Activated naive CD8-positive, alpha-beta T cell treated with anti-CD3 and anti-CD28 coated beads for 36 hours (primary cell): Measurements from ENCODE around the gene PLEKHG4. TPM values are rescaled to one million over a fixed set of nuclear protein-coding genes. Genes with fewer than 3 reads are reported as not detected.
A peak's percentile ranks its signal among the peaks of the same experiment; 100 is the strongest.

Experiments used
- DNase-seq: peaks from one replicate; pipeline ENCODE4 v3.0.0; 2021
- H3K27ac Mint-ChIP-seq: one replicate; pipeline ENCODE4 v1.8.0; 2022; ENCODE audit warnings: mild to moderate bottlenecking, moderate library complexity, mixed read lengths
- H3K27me3 Mint-ChIP-seq: one replicate; pipeline ENCODE4 v1.8.0; 2022; ENCODE audit warnings: mild to moderate bottlenecking, mixed read lengths
- H3K36me3 Mint-ChIP-seq: one replicate; pipeline ENCODE4 v1.8.0; 2021; ENCODE audit warnings: mild to moderate bottlenecking, mixed read lengths
- H3K4me1 Mint-ChIP-seq: one replicate; pipeline ENCODE4 v1.8.0; 2021; ENCODE audit warnings: mixed read lengths
- H3K4me3 Mint-ChIP-seq: one replicate; pipeline ENCODE4 v1.8.0; 2022; ENCODE audit warnings: mild to moderate bottlenecking, moderate library complexity, mixed read lengths
- H3K9me3 Mint-ChIP-seq: one replicate; pipeline ENCODE4 v1.8.0; 2022; ENCODE audit warnings: mixed read lengths
- total RNA-seq, 2 experiments: library from RNA; stranded (reverse); gene quantifications; one replicate each; pipeline ENCODE4 v1.2.3, GENCODE V29; 2021

PLEKHG4 gene
- total RNA-seq, 2 experiments from 2014 or later, result 30.8 to 37.0 TPM

- H3K27ac Mint-ChIP-seq, result peak overlapping the region; percentile 94
Measured at GRCh38 chr16:67310561-67310960, 31.2 kb downstream of the PLEKHG4 start.

GRCh38 chr16:67311607-67312488 is 32.5 kb downstream of the PLEKHG4 start:
- Mint-ChIP-seq H3K36me3 (peaks cover 2% of the 10 kb centered on the region), H3K27me3 (peaks cover 9% of the 10 kb centered on the region), H3K9me3 (no peaks in the 10 kb centered on the region), H3K4me1 (peaks cover 36% of the 10 kb centered on the region), H3K4me3 (peak overlapping the region; percentile 6), H3K27ac (peak overlapping the region; percentile 94)
- DNase-seq, result peak; percentile 88

More at GRCh38 chr16:67310561-67310960, 31.2 kb downstream of the PLEKHG4 start:
- no peak for DNase-seq
- H3K9me3 Mint-ChIP-seq, result no peaks in the 10 kb centered on the region
- peaks cover 12% of the 10 kb centered on the region for H3K27me3 Mint-ChIP-seq
- H3K36me3 Mint-ChIP-seq, result peaks cover 2% of the 10 kb centered on the region
- H3K4me3 Mint-ChIP-seq, result no peak overlapping the region
- peaks cover 36% of the 10 kb centered on the region for H3K4me1 Mint-ChIP-seq

DNA sequence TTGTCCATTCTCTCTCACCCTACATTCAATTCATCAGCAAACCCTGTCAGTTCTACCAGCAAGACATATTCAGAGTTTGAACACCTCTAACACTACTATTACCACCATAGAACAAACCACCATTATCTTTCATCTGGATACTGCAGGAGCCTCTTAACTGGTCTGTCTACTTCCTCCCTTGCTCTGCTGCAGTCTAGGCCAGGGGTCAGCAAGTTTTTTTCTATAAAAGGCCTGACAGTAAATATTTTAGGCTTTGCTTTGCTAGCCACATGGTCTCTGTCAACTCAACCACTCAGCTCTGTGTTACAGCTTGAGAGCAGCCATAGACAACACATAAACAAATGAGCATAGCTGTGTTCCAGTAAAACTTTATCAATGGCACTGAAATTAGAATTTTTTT is 33.4 kb downstream of the PLEKHG4 start:
- Mint-ChIP-seq H3K27me3 (peaks cover 9% of the 10 kb centered on the region), H3K36me3 (peaks cover 2% of the 10 kb centered on the region), H3K27ac (peak overlapping the region; percentile 94), H3K4me3 (no peak overlapping the region), H3K4me1 (peaks cover 36% of the 10 kb centered on the region), H3K9me3 (no peaks in the 10 kb centered on the region)
- no peak for DNase-seq

DNA sequence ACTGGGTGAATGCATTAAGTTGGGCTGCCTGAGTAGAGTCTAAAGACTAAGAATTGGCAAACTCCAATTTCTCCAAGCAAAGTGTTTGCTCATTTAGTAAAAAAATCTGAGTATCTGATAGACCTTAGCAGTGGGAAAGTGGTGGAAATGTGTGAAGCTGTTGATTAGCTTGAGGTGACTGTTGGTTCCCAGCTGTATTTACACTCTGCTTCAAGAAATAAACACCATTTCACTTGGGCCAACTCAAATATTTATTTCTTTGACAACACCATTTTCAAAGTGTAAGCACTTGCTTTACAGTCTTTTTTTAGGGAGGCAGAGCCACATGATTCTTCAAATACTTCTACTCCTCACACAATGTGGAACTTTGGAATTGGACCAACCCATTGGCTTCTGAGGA is 38.5 kb downstream of the PLEKHG4 start:
- Mint-ChIP-seq H3K4me3 (no peak overlapping the region), H3K27me3 (peaks cover 51% of the 10 kb centered on the region), H3K9me3 (no peaks in the 10 kb centered on the region), H3K36me3 (peaks cover 2% of the 10 kb centered on the region), H3K4me1 (peaks cover 17% of the 10 kb centered on the region), H3K27ac (no peak overlapping the region)
- no peak for DNase-seq

DNA sequence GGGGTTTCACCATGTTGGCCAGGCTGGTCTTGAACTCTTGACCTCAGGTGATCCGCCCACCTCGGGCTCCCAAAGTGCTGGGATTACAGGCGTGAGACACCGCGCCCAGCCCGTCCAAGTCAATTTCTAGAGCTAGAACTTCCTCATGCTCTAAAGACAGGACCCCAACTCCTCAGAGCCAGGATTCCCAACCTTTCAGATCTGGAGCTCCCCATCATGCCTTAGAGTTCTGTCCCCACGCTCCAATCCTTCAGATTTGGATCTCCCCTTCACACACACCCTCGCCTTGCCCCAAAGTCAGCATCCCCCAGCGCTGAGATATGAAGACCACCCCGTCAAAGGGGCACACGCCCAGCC is 46.8 kb downstream of the PLEKHG4 start:
- peaks cover 43% of the 10 kb centered on the region for H3K27me3 Mint-ChIP-seq
- DNase-seq, result no peak
- peak overlapping the region; percentile 90 for H3K4me3 Mint-ChIP-seq
- H3K36me3 Mint-ChIP-seq, result no peaks in the 10 kb centered on the region
- H3K27ac Mint-ChIP-seq, result peak overlapping the region; percentile 63
- peaks cover 1% of the 10 kb centered on the region for H3K9me3 Mint-ChIP-seq
- H3K4me1 Mint-ChIP-seq, result peaks cover 21% of the 10 kb centered on the region

- Mint-ChIP-seq H3K27me3 (peaks cover 37% of the 10 kb centered on the region), H3K9me3 (peaks cover 1% of the 10 kb centered on the region), H3K4me1 (peaks cover 17% of the 10 kb centered on the region), H3K27ac (peak within 1 kb of the TSS; percentile 63), H3K36me3 (no peaks in the 10 kb centered on the region), H3K4me3 (peak within 1 kb of the TSS; percentile 90)
- DNase-seq, result peak; percentile 90
Measured at GRCh38 chr16:67326472-67327309, 47.4 kb downstream of the PLEKHG4 start, which contains the start of the genes KCTD19 and LRRC36. Gene KCTD19 (minus strand): TSS chr16:67326741. CDS start chr16:67326707, 34 bp downstream. Gene LRRC36 (plus strand): TSS chr16:67326815. CDS start chr16:67326863, 48 bp downstream.

GRCh38 chr16:67327743-67328142 is 48.4 kb downstream of the PLEKHG4 start:
- peaks cover 1% of the 10 kb centered on the region for H3K9me3 Mint-ChIP-seq
- H3K27ac Mint-ChIP-seq, result no peak overlapping the region
- no peaks in the 10 kb centered on the region for H3K36me3 Mint-ChIP-seq
- peaks cover 30% of the 10 kb centered on the region for H3K27me3 Mint-ChIP-seq
- no peak for DNase-seq
- H3K4me3 Mint-ChIP-seq, result peak overlapping the region; percentile 1
- peaks cover 17% of the 10 kb centered on the region for H3K4me1 Mint-ChIP-seq

GRCh38 chr16:67329901-67330300 is 50.6 kb downstream of the PLEKHG4 start:
- DNase-seq, result no peak
- H3K27ac Mint-ChIP-seq, result no peak overlapping the region
- no peaks in the 10 kb centered on the region for H3K36me3 Mint-ChIP-seq
- peaks cover 17% of the 10 kb centered on the region for H3K4me1 Mint-ChIP-seq
- peaks cover 4% of the 10 kb centered on the region for H3K9me3 Mint-ChIP-seq
- H3K27me3 Mint-ChIP-seq, result peaks cover 11% of the 10 kb centered on the region
- no peak overlapping the region for H3K4me3 Mint-ChIP-seq

GRCh38 chr16:67333315-67333714 is 54.0 kb downstream of the PLEKHG4 start:
- no peaks in the 10 kb centered on the region for H3K4me1 Mint-ChIP-seq
- H3K36me3 Mint-ChIP-seq, result peaks cover 3% of the 10 kb centered on the region
- peaks cover 7% of the 10 kb centered on the region for H3K27me3 Mint-ChIP-seq
- peaks cover 9% of the 10 kb centered on the region for H3K9me3 Mint-ChIP-seq
- DNase-seq, result no peak
- no peak overlapping the region for H3K4me3 Mint-ChIP-seq
- no peak overlapping the region for H3K27ac Mint-ChIP-seq

- Mint-ChIP-seq H3K4me1 (peaks cover 2% of the 10 kb centered on the region), H3K4me3 (no peak overlapping the region), H3K27ac (no peak overlapping the region), H3K9me3 (peaks cover 8% of the 10 kb centered on the region), H3K36me3 (peaks cover 3% of the 10 kb centered on the region), H3K27me3 (peaks cover 9% of the 10 kb centered on the region)
- no peak for DNase-seq
Measured at GRCh38 chr16:67336116-67336515, 56.8 kb downstream of the PLEKHG4 start.

DNA sequence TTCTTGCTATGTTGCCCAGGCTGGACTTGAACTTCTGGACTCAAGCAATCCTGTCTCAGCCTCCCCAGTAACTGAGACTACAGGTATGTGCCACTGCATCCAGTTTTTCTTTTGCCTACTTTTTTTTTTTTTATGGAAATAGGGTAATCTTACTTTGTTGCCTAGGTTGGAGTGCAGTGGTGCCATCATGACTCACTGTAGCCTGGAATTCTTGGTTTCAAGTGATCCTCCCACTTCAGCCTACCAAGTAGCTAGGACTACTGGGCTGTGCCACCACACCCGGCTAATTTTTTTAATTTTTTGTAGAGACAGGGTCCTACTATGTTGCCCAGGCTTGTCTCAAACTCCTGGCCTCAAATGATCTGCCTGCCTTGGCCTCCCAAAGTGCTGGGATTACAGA is 57.3 kb downstream of the PLEKHG4 start:
- Mint-ChIP-seq H3K9me3 (peaks cover 8% of the 10 kb centered on the region), H3K4me3 (no peak overlapping the region), H3K4me1 (peaks cover 2% of the 10 kb centered on the region), H3K27ac (no peak overlapping the region), H3K27me3 (peaks cover 12% of the 10 kb centered on the region), H3K36me3 (peaks cover 3% of the 10 kb centered on the region)
- no peak for DNase-seq

Other genes starting within 250 kb of the PLEKHG4 start
- gene PHAF1, start 169.6 kb upstream of the PLEKHG4 start, total RNA-seq, result 10 to 100 TPM; 13.8 to 14.9 TPM
- gene B3GNT9, start 128.5 kb upstream of the PLEKHG4 start, total RNA-seq, result 1 to 10 TPM; 1.5 to 1.7 TPM
- 10 to 100 TPM; 15.3 to 16.0 TPM for gene TRADD, start 119.6 kb upstream of the PLEKHG4 start, total RNA-seq
- gene FBXL8, start 119.6 kb upstream of the PLEKHG4 start, total RNA-seq, result 1 to 10 TPM; 7.9 to 8.5 TPM
- gene HSF4, start 114.8 kb upstream of the PLEKHG4 start, total RNA-seq, result 10 to 100 TPM in 1 of 2 experiments, 1 to 10 TPM in 1; 9.3 to 10.1 TPM
- 1 to 10 TPM; 6.1 to 6.4 TPM for gene NOL3, start 109.0 kb upstream of the PLEKHG4 start, total RNA-seq
- 10 to 100 TPM; 15.8 to 16.7 TPM for gene MATCAP1, start 95.6 kb upstream of the PLEKHG4 start, total RNA-seq
- gene EXOC3L1, start 89.4 kb upstream of the PLEKHG4 start, total RNA-seq, result under 1 TPM in 1 of 2 experiments, not detected in 1; 0.19 TPM
- 100 to 1,000 TPM; 130 to 136 TPM for gene E2F4, start 87.4 kb upstream of the PLEKHG4 start, total RNA-seq
- 1 to 10 TPM; 4.3 to 4.5 TPM for gene ELMO3, start 80.4 kb upstream of the PLEKHG4 start, total RNA-seq
- gene TMEM208, start 52.4 kb upstream of the PLEKHG4 start, total RNA-seq, result 10 to 100 TPM; 46.5 to 48.6 TPM
- gene FHOD1, start 32.1 kb upstream of the PLEKHG4 start, total RNA-seq, result 10 to 100 TPM; 76.4 to 79.9 TPM
- gene SLC9A5, start 30.6 kb upstream of the PLEKHG4 start, total RNA-seq, result 1 to 10 TPM; 5.8 to 6.1 TPM
- gene KCTD19, start 47.2 kb downstream of the PLEKHG4 start, total RNA-seq, result 1 to 10 TPM; 2.2 to 3.0 TPM
- 1 to 10 TPM in 1 of 2 experiments, under 1 TPM in 1; 0.82 to 1.1 TPM for gene LRRC36, start 47.3 kb downstream of the PLEKHG4 start, total RNA-seq
- gene TPPP3, start 114.0 kb downstream of the PLEKHG4 start, total RNA-seq, result not detected
- gene ZDHHC1, start 136.9 kb downstream of the PLEKHG4 start, total RNA-seq, result 1 to 10 TPM in 1 of 2 experiments, under 1 TPM in 1; 0.76 to 1.2 TPM
- gene HSD11B2, start 151.6 kb downstream of the PLEKHG4 start, total RNA-seq, result 1 to 10 TPM; 2.8 to 3.1 TPM
- 10 to 100 TPM; 33.0 to 33.6 TPM for gene ATP6V0D1, start 201.6 kb downstream of the PLEKHG4 start, total RNA-seq
- under 1 TPM in 1 of 2 experiments, not detected in 1; 0.40 TPM for gene AGRP, start 204.0 kb downstream of the PLEKHG4 start, total RNA-seq
- gene RIPOR1, start 249.3 kb downstream of the PLEKHG4 start, total RNA-seq, result 10 to 100 TPM; 13.9 to 14.0 TPM